Measurements from ENCODE around the gene POLN. TPM values are rescaled to one million over a fixed set of nuclear protein-coding genes. Genes with fewer than 3 reads are reported as not detected.

Gene POLN
- total and polyA plus RNA-seq, 8 donors, result 2.7 to 5.7 (median 3.9) TPM

DNA sequence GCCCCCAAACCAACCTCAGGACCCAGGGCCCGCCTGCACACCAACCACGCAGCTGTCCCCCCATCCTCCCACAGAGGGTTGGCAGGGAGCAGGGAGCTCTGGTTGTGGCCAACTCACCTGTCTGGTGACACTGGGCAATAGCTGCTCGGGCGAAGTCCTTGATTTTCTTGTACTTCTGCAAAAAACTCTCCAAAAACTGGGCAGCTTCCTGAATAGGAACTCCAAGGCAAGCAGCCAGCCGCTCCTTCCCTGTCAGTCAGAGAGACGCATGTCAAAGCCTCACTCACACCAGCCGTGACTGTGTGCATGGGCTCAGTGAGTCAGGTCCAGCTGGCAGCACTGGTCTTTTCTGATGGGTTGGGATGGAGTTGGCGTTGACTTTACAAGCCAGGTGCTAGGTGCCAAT is 156.4 kb downstream of the POLN start:
- no peaks in the 10 kb centered on the region for H3K36me3 ChIP-seq
- H3K9me3 ChIP-seq, result no peaks in the 10 kb centered on the region
- no peak overlapping the region for H3K27ac ChIP-seq
- H3K4me1 ChIP-seq, result no peaks in the 10 kb centered on the region
- no peak overlapping the region for H3K4me3 ChIP-seq
- H3K27me3 ChIP-seq, result no peaks in the 10 kb centered on the region
- ATAC-seq (no peak), DNase-seq (peak in 2 of 4 donors; percentile 26 to 53)
- intact Hi-C loops (cut with DNase I), result no loop called here
- TF ChIP-seq, protein P1, sequence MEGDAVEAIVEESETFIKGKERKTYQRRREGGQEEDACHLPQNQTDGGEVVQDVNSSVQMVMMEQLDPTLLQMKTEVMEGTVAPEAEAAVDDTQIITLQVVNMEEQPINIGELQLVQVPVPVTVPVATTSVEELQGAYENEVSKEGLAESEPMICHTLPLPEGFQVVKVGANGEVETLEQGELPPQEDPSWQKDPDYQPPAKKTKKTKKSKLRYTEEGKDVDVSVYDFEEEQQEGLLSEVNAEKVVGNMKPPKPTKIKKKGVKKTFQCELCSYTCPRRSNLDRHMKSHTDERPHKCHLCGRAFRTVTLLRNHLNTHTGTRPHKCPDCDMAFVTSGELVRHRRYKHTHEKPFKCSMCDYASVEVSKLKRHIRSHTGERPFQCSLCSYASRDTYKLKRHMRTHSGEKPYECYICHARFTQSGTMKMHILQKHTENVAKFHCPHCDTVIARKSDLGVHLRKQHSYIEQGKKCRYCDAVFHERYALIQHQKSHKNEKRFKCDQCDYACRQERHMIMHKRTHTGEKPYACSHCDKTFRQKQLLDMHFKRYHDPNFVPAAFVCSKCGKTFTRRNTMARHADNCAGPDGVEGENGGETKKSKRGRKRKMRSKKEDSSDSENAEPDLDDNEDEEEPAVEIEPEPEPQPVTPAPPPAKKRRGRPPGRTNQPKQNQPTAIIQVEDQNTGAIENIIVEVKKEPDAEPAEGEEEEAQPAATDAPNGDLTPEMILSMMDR (IDR thresholded peaks at IDR 0.05), result no peak

DNA sequence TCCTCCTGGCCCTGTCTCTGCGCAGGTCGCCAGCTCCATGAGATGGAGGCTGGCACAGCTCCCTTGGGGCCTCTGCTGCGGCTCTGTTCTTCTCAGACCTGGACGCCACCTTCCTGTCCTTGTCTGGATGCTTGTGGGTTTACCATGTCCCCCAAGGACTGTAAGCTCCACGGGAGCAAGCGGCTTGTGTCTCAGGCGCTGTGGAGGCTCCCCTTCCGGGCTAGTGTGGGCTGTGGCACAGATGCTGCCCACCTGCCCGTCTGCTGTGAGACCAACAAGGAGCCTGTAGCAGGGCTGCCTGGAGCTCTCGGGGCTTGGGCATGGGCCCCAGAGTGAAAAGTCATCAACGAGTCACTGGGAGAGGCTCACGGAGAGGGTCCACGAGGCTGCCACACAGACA is 157.6 kb downstream of the POLN start:
- Histone ChIP-seq H3K27me3 (no peaks in the 10 kb centered on the region), H3K4me1 (no peaks in the 10 kb centered on the region), H3K27ac (no peak overlapping the region), H3K9me3 (no peaks in the 10 kb centered on the region), H3K36me3 (no peaks in the 10 kb centered on the region), H3K4me3 (no peak overlapping the region)
- TF ChIP-seq, protein P1 (IDR thresholded peaks at IDR 0.05), result no peak
- peak in 2 of 4 donors; percentile 18 to 61 for DNase-seq
- ATAC-seq, result no peak
- intact Hi-C loops (cut with DNase I), result no loop called here

DNA sequence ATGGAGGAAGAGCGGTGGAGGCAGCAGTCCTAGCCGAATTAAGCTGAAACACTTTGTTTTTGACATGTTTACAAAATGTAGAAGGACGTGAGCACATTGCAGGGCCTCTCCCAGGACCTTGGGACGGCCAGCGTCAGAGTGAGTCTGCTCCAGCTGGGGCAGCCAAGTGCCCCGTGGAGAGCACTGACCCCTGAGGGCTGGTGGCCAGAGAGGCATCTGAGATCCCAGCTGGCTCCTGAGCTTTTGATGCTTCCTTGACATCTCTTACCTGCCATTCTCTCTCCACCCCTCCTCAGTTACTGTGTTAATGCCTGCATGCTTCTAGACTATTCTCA is 158.1 kb downstream of the POLN start:
- TF ChIP-seq, protein P1 (IDR thresholded peaks at IDR 0.05), result no peak
- intact Hi-C loops (cut with DNase I), result no loop called here
- ATAC-seq, result no peak

DNA sequence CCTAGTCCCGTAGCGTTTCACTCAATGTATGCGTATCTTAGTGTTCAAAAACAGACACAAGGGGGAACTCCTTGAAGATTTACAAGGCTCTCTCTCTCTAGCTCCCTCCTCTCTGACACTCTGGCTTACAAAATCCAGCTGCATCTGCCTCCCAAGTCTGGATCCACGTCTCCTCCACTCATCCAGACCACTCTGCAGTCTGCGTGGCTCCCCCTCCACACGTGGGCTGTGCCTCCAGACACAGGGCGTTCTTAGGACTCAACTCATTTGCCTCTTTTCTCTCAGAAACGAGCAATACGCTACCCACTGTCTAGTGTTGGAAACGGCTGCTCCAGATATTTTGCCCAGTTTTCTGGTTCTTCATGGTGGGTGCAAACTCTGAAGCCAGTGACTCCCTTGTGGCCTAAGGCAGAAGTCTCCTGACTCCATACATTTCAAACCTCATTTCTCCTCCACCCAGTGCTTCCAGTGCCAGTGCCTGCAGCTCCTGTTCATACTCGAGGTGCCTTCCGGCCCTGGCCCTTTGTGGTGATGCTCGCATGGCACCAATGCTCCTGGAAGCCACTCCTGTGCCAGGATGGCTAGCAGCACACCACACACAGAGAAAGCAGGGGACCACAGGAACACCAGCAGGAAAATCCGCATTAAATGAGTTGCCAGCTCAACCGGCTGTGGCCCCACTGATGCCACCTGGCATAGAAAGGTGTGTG is 158.7 kb downstream of the POLN start:
- no peak overlapping the region for H3K27ac ChIP-seq
- no peaks in the 10 kb centered on the region for H3K27me3 ChIP-seq
- H3K36me3 ChIP-seq, result no peaks in the 10 kb centered on the region
- DNase-seq (peak in 1 of 4 donors; percentile 46), ATAC-seq (no peak)
- no peak overlapping the region for H3K4me3 ChIP-seq
- intact Hi-C loops (cut with DNase I), result no loop called here
- H3K9me3 ChIP-seq, result no peaks in the 10 kb centered on the region
- no peaks in the 10 kb centered on the region for H3K4me1 ChIP-seq
- TF ChIP-seq, protein P1 (IDR thresholded peaks at IDR 0.05), result no peak

More for the DNA sequence above, 158.1 kb downstream of the POLN start:
- Histone ChIP-seq H3K9me3 (no peaks in the 10 kb centered on the region), H3K27me3 (no peaks in the 10 kb centered on the region), H3K36me3 (no peaks in the 10 kb centered on the region), H3K27ac (no peak overlapping the region), H3K4me1 (no peaks in the 10 kb centered on the region), H3K4me3 (no peak overlapping the region)
- DNase-seq, result peak in 1 of 4 donors; percentile 42

DNA sequence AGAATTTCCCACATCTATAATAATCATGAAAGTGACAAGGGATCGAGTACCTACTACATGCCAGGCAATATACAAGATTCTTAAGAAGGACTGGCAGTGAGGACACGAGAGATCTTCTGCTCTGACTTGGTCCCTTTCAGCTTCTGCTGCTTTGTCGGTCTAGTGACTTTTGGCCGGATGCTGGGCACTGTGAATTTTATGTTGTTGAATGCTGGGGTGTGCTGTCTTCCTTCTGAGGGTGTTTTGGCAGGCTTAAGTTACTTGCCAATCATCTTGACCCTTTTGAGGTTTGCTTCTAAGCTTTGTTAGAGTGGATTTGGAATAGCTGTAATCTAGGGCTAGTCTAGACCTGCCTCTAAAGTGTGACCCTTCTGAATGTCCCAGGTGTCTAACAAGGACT is 159.3 kb downstream of the POLN start:
- no peak for ATAC-seq
- H3K4me3 ChIP-seq, result no peak overlapping the region
- intact Hi-C loops (cut with DNase I), result no loop called here

More for the DNA sequence above, 159.3 kb downstream of the POLN start:
- no peak overlapping the region for H3K27ac ChIP-seq
- H3K36me3 ChIP-seq, result no peaks in the 10 kb centered on the region
- H3K4me1 ChIP-seq, result no peaks in the 10 kb centered on the region
- no peaks in the 10 kb centered on the region for H3K27me3 ChIP-seq
- TF ChIP-seq, protein P1 (IDR thresholded peaks at IDR 0.05), result no peak
- no peak for DNase-seq
- no peaks in the 10 kb centered on the region for H3K9me3 ChIP-seq

Measured in left lung (tissue), 10 donors.